Putamen (tissue), 1 donor: ENCODE data around the gene FRZB.

ENCODE experiments used
- DNase-seq: peaks from one replicate; pipeline ENCODE4 v3.0.0-alpha.2; 2016; ENCODE audit warnings: low spot score

The FRZB gene

GRCh38 chr2:182784777-182785176, 81.7 kb downstream of the FRZB start:
- DNase-seq, result no peak

- no peak for DNase-seq
These were observed 82.3 kb downstream of the FRZB start for GRCh38 chr2:182784058-182784706.
